Transverse colon (tissue), 4 donors: ENCODE results near the gene MKNK1.

ENCODE experiments used
- POLR2A ChIP-seq: fragments of 450-650 bp; IDR thresholded peaks from one replicate; pipeline ENCODE4 v1.6.1; 2016; ENCODE audit warnings: antibody characterized with exemption, mild to moderate bottlenecking, moderate library complexity
- POLR2AphosphoS5 ChIP-seq, 3 donors: sonication (generic); formaldehyde crosslinking; IDR thresholded peaks; one replicate each; pipeline ENCODE4 v1.6.1; 2016; ENCODE audit warnings: antibody characterized with exemption in 3 of 3
- TF ChIP-seq, protein P1 (sequence below), 5 experiments: fragments of 200-600 bp in 3 of 5; fragments of 450-650 bp in 2 of 5; sonication (generic) in 3 of 5; IDR thresholded peaks; 1 replicate in 2 of 5; 2 replicates in 3 of 5; pipeline ENCODE4 v1.5.1; 2016 to 2017; ENCODE audit warnings: antibody characterized with exemption in 5 of 5, inconsistent platforms in 3 of 5, mild to moderate bottlenecking in 2 of 5, moderate library complexity in 1 of 5

DNA sequence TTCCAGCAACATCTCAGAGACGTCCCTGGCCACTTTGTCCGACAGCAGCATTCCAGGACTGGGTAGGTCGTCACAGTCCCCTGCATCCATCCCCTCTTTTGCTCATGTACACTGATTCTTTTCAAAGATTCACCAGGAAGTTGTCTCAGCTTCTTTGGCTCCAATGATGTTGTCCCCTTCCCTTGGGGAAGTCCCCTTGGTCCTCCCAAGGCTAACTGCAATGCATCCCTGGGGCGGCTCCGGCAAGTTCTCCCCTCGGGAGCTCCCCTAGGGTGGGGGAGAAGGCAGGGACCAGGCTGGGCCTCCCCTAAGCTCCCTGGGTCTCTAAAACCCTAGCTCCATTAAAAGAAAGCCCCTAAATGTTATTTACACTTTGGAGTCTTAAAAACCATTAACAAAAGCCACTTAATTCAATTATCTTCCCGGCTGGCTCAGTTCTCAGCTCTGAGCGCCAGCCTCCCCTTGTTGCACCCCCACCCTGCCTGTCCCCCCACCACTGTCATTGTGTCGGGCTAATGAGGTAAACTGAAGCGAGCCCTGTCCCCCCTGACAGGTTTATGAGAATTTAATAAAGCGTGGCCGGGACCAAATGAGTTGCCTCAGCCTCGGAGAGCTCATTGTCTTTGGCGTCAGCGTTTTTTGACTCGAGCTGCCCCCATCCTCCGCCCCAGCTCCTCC is 77.9 kb downstream of the MKNK1 start:
- TF ChIP-seq, protein P1, sequence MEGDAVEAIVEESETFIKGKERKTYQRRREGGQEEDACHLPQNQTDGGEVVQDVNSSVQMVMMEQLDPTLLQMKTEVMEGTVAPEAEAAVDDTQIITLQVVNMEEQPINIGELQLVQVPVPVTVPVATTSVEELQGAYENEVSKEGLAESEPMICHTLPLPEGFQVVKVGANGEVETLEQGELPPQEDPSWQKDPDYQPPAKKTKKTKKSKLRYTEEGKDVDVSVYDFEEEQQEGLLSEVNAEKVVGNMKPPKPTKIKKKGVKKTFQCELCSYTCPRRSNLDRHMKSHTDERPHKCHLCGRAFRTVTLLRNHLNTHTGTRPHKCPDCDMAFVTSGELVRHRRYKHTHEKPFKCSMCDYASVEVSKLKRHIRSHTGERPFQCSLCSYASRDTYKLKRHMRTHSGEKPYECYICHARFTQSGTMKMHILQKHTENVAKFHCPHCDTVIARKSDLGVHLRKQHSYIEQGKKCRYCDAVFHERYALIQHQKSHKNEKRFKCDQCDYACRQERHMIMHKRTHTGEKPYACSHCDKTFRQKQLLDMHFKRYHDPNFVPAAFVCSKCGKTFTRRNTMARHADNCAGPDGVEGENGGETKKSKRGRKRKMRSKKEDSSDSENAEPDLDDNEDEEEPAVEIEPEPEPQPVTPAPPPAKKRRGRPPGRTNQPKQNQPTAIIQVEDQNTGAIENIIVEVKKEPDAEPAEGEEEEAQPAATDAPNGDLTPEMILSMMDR (IDR thresholded peaks at IDR 0.05) = no peak
- no peak for TF ChIP-seq POLR2AphosphoS5 (IDR thresholded peaks at IDR 0.05)
- no peak for TF ChIP-seq POLR2A
